Fibroblast of skin of scalp (primary cell): ENCODE data around the gene TMEM167B.
"Not testable (repeated sequence)": the region's sequence is repeated elsewhere in the genome, so short reads cannot be mapped to it uniquely, and the experiment has no call there.

Source experiments
- DNase-seq: peaks from one replicate; pipeline ENCODE4 v3.0.0-alpha.2; 2013

TMEM167B gene

GRCh38 chr1:109114342-109114674, 23.7 kb downstream of the TMEM167B start:
- DNase-seq: no peak

DNA sequence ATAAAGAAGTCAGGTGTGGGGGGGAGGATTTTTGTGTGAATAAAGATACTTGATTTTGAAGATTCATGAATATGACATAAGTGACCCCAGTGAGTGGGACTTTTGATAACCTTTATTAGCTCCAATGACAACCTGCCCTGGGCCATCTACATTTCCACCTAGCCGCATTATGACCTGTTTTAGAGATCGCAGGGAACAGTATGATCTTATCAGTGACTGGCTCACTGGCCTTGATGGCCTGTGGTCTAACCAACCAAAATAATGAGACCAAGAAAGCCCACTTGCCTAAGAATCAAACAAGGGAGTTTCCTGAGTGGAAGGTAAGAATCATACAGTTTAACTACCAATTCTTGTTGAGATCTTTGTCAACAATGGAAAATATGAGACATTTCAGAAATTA, 25.1 kb downstream of the TMEM167B start:
- no peak for DNase-seq

DNA sequence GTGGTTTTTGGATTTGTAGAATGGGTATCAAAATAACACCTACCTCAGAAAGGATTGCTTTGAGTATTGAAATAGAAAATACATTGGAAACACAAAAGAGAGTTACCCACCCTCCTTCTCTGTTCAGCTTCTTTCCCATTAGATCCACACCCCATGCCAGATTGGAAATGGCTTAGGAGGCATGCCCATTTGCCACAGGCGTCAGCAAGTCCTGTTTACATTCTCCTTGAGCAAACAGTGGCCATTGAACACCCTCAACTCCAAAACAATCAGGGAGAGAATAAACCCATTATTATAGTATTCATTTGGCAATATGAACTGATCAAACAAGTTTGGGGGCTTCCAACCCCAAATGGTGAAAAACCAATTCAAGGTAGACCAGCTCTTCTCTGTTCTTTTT, 25.7 kb downstream of the TMEM167B start:
- no peak for DNase-seq

DNA sequence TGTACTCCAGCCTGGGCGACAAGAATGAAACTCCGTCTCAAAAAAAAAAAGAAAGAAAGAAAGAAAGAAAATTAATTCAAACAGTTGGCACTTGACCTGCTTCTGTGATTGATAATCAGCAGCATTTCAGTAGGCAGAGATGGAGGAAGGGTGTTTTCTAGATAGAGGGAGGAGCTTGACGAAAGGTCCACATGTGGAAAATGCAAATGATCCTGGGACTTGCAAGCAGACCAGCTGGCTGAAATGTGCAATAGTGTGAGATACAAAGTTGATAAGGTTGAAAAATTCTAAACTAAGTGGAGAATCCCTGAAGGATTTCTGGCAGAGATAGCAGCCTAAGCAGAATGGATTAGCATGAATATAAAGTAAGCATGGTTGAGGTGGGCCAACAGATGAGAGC, 27.5 kb downstream of the TMEM167B start:
- DNase-seq: no peak

- no peak for DNase-seq
These were observed 29.8 kb downstream of the TMEM167B start for GRCh38 chr1:109120356-109120755.

DNA sequence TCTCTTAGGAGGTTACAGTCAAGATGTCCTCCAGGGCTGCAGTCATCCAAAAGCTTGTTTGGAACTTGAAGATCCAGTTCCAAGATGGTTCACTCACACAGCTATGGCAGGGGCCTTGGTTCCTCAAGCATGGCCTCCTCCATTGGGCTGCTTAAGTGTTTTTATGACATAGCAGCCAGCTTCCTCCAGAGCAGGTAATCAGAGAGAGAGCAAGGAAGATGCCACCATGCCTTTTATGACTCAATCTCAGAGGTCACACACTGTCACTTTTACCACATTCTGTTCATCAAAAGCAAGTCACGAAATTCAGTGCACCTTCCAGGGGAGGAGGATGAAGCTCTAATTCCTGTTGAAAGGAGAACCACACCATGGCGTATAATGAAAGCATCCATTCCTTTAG, 40.5 kb downstream of the TMEM167B start:
- DNase-seq: no peak

DNA sequence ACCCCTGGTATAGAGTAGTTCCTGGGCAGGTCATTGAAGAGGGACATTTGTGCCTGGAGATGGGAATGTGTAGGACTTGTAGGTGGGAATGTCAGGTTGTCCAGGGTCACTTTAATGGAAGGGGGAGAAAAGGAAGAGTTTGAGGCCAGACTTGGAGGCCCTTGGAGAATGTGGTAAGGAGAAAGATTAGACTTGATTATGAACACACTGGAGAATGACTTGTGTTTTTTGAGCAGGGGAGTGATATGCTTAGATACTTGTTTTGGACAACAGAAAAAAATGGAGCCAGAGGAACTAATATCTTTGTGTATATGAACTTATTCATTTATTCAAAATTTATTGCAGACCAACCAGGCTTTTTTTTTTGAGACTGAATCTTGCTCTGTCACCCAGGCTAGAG, 41.2 kb downstream of the TMEM167B start:
- DNase-seq: no peak

DNA sequence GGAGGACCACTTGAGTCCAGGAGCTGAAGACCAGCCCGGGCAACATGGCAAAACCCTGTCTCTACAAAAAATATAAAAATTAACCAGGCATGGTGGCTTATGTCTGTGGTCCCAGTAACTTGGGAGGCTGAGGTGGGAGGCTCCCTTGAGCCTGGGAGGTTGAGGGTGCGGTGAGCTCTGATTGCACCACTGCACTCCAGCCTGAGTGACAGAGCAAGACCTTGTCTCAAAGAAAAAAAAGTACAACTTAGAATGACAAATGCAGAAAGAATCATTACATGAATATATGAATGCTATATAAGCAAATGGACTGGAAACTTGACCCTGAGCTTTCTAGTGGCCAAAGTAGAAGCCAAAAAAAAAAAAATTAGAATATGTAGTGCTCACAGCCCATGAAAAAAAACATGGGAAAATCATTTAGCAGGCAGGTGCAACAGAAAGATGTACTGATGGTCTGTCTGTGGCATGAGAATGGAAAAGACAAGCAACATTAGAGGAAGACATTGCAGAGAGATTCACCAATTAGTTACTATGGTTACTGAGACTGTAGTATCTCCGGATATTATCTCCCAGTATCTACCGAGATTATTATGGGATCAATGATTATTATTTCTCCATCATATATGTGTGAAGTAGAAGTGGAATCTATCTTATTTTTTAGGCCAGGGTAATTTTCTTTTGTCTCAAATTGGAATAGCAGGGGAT, 42.6 kb downstream of the TMEM167B start:
- DNase-seq: no peak

DNA sequence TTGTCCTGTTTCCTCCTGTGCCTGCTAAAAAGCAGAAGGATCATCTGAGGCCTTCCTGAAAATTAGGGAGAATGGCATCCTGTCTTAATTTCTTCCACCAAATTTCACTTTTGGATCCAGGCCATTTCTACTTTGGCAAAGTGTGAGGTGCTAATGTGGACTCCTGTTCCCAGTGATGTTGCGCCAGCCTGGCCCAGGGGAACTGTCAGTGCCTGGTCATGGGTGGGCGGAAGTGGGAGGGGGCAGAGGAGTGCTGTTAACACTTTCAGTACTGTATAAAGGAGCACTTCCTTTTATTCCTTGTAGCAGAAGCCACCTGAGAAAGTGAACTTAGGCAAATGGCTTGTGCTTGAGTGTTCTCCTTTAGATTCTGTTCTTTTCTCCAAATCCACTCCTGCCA, 43.3 kb downstream of the TMEM167B start:
- DNase-seq: no peak

DNA sequence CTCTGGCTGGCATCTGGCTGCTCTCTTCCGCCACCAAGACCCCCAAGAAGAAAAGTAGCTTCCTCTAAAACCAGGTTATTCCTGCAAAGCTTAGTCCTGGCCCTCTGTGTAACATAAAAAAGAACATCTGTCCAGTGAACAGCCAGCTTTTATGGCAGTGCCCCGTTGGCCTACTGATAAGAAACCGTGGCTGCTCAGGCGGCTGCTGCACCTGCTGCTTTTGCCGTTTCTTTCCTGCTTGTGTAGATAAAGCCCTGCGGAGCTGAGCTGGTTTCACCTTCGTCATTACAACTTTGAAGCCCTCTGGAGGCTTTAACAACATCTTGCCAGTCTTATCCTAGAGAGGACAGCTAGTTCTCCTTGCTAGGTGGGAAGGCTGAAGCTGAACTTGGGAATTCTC, 43.9 kb downstream of the TMEM167B start:
- DNase-seq: no peak

DNA sequence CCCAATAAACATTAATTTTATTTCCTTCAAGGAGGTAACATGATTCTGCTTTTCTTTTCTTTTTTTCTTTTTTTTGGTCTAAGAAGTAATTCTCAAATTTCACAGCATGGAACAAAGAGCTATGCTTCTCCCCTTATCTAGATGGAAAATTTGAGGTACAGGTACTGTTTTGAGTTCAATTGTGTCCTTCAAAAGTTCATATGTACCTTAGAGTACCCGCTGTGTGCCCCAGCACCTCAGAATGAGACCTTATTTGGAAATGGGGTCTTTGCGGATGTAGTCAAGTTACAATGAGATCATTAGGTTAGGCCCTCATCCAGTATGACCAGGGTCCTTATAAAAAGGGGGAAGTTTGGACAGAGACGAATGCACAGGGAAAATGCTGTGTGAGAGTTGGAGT, 45.4 kb downstream of the TMEM167B start:
- no peak for DNase-seq

- DNase-seq: no peak
These were observed 46.2 kb downstream of the TMEM167B start for GRCh38 chr1:109136766-109137165.

DNA sequence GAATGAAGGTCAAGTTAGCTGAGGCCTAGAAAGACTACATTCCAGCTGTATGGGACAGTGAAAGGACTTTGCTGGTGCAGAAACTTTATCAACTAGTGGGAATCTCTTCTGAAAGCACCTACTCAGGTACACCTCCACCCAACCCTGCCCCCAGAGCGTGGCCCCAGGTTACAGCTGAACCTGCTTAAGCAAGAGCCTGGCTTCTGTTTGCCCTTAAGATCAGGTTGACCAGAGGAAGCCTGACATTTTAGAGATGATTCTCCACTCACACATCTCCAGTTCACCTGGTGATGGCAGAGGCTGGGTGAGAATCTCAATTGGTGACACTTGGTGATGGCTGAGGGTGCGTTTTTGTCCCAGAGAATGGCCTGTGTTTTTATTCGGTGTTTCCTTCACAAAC, 47.4 kb downstream of the TMEM167B start:
- DNase-seq: no peak

GRCh38 chr1:109138358-109138757, 47.8 kb downstream of the TMEM167B start:
- DNase-seq: no peak

- no peak for DNase-seq
These were observed 49.8 kb downstream of the TMEM167B start for GRCh38 chr1:109140392-109140791.

- DNase-seq: no peak
These were observed 51.7 kb downstream of the TMEM167B start for GRCh38 chr1:109142260-109142659.

- DNase-seq: not testable (repeated sequence)
These were observed 52.2 kb downstream of the TMEM167B start for GRCh38 chr1:109142725-109143124.
